ENCODE measurements around the gene COL8A1.
A peak's percentile ranks its signal among the peaks of the same experiment; 100 is the strongest.

Gene COL8A1

GRCh38 chr3:99760629-99761028 is 122.2 kb downstream of the COL8A1 start:
- DNase-seq (ENCODE audit: low read depth, low spot score) = no peak

GRCh38 chr3:99761415-99762165 is 123.2 kb downstream of the COL8A1 start:
- DNase-seq (ENCODE audit: low read depth, low spot score) = no peak

DNA sequence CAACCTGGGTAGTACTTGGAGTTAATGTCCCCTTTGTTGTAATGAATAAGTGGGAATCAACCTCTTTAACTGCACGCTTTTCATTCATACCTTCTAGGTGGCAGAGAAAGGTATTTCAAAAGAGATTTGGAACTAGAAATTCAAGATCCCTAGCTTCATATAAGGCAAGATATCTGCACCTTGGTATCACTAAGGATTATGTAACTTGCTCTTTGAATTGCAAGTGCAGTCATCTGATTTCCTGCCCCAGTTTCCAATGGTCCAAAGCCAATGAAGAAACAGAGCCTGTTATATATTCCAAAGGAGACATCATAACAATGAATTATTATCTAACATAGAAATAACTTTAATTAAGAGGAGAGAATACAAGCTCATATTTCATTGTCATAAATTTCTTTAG is 124.5 kb downstream of the COL8A1 start:
- no peak for DNase-seq (ENCODE audit: low read depth, low spot score)

DNA sequence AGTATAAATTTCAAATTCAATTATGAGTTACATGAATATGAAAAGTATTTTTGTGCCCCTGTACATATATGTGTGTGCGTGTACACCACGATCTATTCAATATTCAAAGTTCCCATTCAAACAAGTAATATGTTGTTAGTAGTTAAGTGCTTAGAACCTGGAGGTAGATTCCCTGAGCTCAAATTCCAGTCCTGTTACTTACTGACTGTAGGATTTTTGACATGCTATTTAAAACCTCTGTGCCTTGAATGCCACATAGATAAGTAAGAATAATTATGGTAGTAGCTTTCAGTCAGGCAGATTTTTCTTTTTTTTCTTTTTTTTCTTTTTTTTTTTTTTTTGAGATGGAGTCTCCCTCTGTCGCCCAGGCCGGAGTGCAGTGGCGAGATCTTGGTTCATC is 126.0 kb downstream of the COL8A1 start:
- DNase-seq (ENCODE audit: low read depth, low spot score) = no peak

DNA sequence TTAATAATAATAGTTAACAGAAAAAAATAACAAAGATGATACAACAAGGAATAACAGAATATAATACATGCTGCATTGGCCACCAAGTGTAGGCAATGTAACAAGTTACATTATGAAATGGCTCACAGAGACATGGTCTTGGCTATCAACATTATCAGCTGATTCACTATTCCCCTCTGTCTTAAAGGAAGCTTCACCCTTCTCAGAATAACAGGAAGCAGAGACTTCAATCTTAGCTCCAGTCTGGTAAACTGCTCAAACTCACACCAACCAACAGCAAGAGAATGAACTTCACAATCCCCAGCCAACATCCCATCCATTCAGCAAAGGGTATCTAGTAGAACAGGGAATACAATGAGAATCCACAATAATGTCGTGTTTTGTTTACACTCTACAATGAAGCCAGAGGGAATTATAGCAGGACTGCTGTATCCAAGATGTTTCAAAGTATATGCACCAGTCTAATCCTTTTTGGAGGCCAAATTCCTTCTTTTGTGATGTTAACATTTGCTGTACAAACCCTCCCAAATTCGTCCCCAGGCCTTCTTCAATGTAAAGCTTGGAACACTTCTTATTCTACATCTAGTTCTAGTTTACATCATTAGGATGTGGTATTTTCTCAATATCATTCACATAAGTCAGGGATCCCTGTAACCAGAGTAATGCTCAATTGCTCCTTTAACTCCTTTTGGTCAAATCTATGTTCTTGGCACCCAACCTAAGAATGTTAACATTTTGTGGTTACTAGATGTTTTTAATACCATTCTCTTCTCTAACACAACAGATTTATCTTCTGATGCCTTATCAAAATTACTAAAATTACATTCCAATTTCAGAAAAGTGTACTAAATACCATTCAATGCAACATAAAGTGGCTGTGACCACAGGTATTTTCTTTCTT is 126.9 kb downstream of the COL8A1 start:
- DNase-seq (ENCODE audit: low read depth, low spot score) = no peak

GRCh38 chr3:99767291-99767690 is 128.9 kb downstream of the COL8A1 start:
- no peak for DNase-seq (ENCODE audit: low read depth, low spot score)

DNA sequence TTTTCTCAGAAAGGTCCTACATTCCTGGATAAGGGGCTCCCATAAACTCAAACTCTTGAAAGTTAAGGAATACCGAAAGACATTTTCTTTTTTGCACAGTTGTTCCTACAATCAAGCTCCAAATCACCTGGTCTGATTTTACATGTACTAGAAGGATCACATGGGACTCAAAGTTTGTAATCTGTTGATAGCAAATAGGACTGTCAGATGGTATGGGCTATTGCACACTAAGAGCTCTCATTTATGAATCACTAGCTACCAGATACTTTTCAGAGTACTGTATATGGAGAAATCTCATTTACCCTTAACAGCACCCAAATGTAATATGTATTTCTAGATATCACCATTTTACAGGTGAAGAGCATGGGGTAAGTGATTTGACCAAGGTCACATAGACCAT is 129.7 kb downstream of the COL8A1 start:
- no peak for DNase-seq (ENCODE audit: low read depth, low spot score)

GRCh38 chr3:99768808-99769501 is 130.6 kb downstream of the COL8A1 start:
- no peak for DNase-seq (ENCODE audit: low read depth, low spot score)

DNA sequence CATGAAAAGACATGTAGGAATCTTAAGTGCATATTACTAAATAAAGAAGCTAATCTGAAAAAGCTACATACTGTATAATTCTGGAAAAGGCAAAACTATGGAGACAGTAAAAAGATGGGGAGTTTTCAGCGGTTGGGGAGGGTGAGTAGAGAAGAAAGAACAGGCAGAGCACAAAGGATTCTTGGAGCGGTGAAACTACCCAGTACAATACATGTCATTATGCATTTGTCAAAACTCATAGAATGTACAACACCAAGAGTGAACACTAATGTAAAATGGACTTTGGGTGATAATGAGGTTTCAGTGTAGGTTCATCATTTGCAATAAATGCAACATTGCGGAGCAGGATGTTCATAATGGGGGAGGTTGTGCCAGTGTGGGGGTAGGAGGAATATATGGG is 133.8 kb downstream of the COL8A1 start:
- DNase-seq (ENCODE audit: low read depth, low spot score) = no peak

DNA sequence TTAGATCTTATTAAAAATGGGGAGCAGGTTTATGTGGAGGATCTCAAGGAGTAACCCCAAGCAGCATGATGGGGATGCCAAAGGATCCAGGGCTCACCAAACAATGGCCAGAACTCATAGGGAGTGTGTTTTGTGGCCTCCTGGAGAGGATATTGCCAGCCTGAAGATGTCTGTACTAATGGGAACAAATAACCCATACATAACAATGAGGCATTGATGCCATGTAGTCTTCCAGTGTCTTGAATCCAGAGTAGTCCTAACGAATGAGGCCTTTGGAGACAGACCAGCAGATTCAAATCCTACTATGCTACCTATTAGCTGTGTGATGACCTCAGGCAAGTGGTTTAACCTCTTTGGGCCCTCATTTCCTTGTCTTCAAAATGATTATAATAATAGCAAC is 134.3 kb downstream of the COL8A1 start:
- DNase-seq (ENCODE audit: low read depth, low spot score) = no peak

DNA sequence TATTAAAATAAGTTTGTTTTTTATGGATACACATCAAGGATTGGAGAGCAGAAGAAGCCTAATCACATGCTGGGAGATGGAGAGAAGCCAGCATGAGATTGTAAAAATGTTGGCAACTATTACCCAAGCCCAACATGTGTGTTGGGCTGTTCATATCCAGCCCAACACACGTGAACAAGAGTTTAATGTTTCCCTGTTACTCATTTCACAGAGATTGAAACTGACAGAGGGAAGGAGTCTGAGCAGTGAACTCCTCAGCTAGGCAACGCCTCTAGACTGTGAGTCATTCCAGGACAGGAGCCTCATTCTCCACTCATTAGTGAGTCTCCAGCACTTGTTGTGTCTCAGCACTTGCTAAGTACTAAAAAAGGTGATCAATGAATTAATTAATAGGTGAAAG is 136.1 kb downstream of the COL8A1 start:
- DNase-seq (ENCODE audit: low read depth, low spot score) = peak; percentile 89

DNA sequence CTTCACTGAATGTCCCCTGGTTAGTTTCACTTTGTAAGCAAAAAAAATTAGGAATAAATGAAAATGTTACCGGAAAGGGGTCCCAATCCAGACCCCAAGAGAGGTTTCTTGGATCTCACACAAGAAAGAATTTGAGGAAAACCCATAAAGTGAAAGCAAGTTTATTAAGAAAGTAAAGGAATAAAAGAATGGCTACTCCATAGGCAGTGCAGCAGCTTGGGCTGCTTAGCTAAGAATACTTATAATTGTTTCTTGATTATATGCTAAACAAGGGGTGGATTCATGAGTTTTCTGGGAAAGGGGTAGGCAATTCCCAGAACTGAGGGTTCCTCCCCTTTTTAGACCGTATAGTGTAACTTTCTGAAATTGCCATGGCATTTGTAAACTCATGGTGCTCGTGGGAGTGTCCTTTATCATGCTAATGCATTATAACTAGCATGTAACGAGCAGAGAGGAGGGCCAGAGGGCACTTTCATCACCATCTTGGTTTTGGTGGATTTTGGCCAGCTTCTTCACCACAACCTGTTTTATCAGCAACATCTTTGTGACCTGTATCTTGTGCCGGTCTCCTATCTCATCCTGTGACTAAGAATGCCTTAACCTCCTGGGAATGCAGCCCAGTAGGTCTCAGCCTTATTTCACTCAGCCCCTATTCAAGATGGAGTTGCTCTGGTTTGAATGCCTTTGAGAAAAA is 138.3 kb downstream of the COL8A1 start:
- no peak for DNase-seq (ENCODE audit: low read depth, low spot score)

GRCh38 chr3:99777210-99777549 is 138.8 kb downstream of the COL8A1 start:
- no peak for DNase-seq (ENCODE audit: low read depth, low spot score)

GRCh38 chr3:99777708-99778107 is 139.3 kb downstream of the COL8A1 start:
- DNase-seq (ENCODE audit: low read depth, low spot score) = peak; percentile 20

- DNase-seq (ENCODE audit: low read depth, low spot score) = no peak
Measured at GRCh38 chr3:99780749-99781148, 142.4 kb downstream of the COL8A1 start.

- DNase-seq (ENCODE audit: low read depth, low spot score) = no peak
Measured at GRCh38 chr3:99781761-99782160, 143.4 kb downstream of the COL8A1 start.

DNA sequence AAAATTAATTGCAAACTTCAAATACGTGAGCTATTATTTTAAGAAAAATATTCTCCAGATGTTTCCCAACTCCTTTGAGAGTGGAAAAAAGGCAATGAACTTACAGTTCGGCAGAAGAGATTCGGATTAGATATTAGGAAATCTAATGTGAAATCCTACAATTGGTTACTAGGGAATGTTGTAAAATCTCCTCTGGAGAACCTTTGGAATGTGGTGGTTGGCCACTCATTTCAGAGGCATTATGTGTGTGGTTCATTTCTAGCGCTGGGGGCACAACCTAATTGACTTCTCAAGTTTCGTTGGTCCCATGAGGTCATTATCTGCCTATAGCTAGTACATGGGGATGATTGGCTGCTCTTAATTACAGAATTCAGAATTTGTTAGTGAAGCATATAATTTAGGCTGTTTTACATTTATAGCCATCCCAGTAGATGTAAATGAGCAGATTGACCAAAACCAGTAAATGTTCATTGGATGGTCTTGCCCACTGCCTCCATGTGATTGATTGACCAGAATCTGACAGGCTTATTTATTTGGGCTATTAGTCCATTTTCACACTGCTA is 144.7 kb downstream of the COL8A1 start:
- DNase-seq (ENCODE audit: low read depth, low spot score) = peak; percentile 18

DNA sequence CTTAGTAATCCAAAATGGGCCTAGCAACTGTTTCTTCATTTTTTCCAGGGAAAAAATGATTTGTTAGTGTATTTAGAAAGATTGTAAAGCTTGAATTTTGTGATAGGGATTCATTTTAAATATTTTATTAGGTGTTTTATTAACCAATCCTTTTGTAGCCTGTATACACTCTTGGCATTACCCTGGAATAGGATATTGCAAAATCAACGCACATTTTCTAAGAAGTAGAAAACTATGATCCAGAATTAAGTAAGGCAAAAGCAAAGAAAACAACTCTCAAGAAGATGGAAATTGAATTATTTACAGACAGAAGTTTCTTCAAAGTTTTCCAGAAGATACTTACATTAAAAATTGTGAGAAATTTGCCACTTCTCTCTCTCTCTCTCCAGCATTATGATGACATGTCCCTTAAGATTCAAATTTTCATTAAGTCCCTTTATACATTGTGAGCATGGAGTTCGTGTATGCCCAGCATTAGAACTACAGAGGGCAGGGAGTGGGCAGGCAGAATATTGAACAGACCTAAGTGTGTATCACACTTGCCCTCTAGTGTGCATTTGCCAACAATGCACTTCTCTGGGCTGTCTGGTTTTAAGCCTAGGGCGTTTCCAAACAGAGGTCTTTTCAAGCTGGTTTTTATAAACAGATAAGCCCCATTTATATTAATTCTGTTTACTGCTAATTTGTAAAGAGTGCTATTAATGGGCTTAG is 150.8 kb downstream of the COL8A1 start:
- DNase-seq (ENCODE audit: low read depth, low spot score) = peak; percentile 45

DNA sequence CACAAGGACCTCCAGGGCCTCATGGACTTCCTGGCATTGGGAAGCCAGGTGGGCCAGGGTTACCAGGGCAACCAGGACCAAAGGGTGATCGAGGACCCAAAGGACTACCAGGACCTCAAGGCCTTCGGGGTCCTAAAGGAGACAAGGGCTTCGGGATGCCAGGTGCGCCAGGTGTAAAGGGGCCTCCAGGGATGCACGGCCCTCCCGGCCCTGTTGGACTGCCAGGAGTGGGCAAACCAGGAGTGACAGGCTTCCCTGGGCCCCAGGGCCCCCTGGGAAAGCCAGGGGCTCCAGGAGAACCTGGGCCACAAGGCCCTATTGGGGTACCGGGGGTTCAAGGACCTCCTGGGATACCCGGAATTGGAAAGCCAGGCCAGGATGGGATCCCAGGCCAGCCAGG is 156.1 kb downstream of the COL8A1 start:
- no peak for DNase-seq (ENCODE audit: low read depth, low spot score)

DNA sequence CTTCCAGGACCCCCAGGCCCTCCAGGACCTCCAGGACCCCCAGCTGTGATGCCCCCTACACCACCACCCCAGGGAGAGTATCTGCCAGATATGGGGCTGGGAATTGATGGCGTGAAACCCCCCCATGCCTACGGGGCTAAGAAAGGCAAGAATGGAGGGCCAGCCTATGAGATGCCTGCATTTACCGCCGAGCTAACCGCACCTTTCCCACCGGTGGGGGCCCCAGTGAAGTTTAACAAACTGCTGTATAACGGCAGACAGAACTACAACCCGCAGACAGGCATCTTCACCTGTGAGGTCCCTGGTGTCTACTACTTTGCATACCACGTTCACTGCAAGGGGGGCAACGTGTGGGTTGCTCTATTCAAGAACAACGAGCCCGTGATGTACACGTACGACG is 157.2 kb downstream of the COL8A1 start:
- no peak for DNase-seq (ENCODE audit: low read depth, low spot score)

DNA sequence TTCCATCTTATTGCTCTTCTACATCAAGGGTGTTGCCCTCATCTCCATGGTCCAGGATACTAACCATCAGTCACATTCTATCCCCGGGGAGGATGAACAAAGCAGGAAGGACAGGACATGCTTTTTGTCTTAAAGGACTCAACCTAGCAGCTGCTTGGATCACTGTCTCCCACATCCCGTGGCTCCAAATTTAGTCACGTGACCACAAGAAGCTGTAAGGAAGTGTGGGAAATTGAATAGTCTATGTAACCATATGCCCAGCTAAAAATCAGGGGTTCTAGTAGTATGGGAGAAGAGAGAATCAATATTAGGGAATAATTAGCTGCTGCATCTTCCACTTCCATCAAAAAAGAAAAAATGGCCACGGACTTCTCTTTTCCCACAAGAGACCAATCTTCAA is 161.0 kb downstream of the COL8A1 start:
- no peak for DNase-seq (ENCODE audit: low read depth, low spot score)

All from smooth muscle cell of the brain vasculature (primary cell).